ENCODE measurements around the gene GLE1.

- TF ChIP-seq SNAI2 (CRISPR knock-in tag; IDR thresholded peaks at IDR 0.05): no peak
- no peak for TF ChIP-seq ISL1 (CRISPR knock-in tag; IDR thresholded peaks at IDR 0.05)
- TF ChIP-seq PATZ1 (CRISPR knock-in tag; IDR thresholded peaks at IDR 0.05; ENCODE audit: borderline replicate concordance): no peak
- TF ChIP-seq, protein P1, sequence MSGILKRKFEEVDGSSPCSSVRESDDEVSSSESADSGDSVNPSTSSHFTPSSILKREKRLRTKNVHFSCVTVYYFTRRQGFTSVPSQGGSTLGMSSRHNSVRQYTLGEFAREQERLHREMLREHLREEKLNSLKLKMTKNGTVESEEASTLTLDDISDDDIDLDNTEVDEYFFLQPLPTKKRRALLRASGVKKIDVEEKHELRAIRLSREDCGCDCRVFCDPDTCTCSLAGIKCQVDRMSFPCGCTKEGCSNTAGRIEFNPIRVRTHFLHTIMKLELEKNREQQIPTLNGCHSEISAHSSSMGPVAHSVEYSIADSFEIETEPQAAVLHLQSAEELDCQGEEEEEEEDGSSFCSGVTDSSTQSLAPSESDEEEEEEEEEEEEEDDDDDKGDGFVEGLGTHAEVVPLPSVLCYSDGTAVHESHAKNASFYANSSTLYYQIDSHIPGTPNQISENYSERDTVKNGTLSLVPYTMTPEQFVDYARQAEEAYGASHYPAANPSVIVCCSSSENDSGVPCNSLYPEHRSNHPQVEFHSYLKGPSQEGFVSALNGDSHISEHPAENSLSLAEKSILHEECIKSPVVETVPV (CRISPR knock-in tag; IDR thresholded peaks at IDR 0.05): no peak
- no peak for TF ChIP-seq CSDC2 (CRISPR knock-in tag; IDR thresholded peaks at IDR 0.05)
- no peak for TF ChIP-seq ZFP30 (CRISPR knock-in tag; IDR thresholded peaks at IDR 0.05)
- no peak for TF ChIP-seq ZNF70 (CRISPR knock-in tag; IDR thresholded peaks at IDR 0.05)
- TF ChIP-seq ZC3H10 (CRISPR knock-in tag; IDR thresholded peaks at IDR 0.05): no peak
- no peak for TF ChIP-seq OSR1 (CRISPR knock-in tag; IDR thresholded peaks at IDR 0.05)
- TF ChIP-seq, protein P2, sequence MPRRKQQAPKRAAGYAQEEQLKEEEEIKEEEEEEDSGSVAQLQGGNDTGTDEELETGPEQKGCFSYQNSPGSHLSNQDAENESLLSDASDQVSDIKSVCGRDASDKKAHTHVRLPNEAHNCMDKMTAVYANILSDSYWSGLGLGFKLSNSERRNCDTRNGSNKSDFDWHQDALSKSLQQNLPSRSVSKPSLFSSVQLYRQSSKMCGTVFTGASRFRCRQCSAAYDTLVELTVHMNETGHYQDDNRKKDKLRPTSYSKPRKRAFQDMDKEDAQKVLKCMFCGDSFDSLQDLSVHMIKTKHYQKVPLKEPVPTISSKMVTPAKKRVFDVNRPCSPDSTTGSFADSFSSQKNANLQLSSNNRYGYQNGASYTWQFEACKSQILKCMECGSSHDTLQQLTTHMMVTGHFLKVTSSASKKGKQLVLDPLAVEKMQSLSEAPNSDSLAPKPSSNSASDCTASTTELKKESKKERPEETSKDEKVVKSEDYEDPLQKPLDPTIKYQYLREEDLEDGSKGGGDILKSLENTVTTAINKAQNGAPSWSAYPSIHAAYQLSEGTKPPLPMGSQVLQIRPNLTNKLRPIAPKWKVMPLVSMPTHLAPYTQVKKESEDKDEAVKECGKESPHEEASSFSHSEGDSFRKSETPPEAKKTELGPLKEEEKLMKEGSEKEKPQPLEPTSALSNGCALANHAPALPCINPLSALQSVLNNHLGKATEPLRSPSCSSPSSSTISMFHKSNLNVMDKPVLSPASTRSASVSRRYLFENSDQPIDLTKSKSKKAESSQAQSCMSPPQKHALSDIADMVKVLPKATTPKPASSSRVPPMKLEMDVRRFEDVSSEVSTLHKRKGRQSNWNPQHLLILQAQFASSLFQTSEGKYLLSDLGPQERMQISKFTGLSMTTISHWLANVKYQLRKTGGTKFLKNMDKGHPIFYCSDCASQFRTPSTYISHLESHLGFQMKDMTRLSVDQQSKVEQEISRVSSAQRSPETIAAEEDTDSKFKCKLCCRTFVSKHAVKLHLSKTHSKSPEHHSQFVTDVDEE (CRISPR knock-in tag; IDR thresholded peaks at IDR 0.05): no peak
Measured at GRCh38 chr9:128548876-128549275, 44.4 kb downstream of the GLE1 start.
